CD4-positive, alpha-beta memory T cell (primary cell): Measurements from ENCODE around the gene PIK3C2G. TPM values are rescaled to one million over a fixed set of nuclear protein-coding genes. Genes with fewer than 3 reads are reported as not detected.

Experiments used
- CTCF ChIA-PET: fragments of 350-600 bp; sonication (Branson Sonifier 250); formaldehyde crosslinking; loops from one replicate; lab custom pipeline; 2021; ENCODE audit warnings: inconsistent platforms; ENCODE audit not compliant: partially characterized antibody; lab: Charles Lee
- POLR2A ChIA-PET: fragments of 350-600 bp; sonication (Branson Sonifier 250); formaldehyde crosslinking; loops from one replicate; lab custom pipeline; 2021; ENCODE audit not compliant: partially characterized antibody; lab: Charles Lee
- DNase-seq, 5 donors: peaks; one replicate each; pipeline versions ENCODE4 v3.0.0 to v3.0.0-alpha.2; 2020 to 2022; ENCODE audit warnings: mixed read lengths in 1 of 5
- H3K27ac ChIP-seq: one replicate; pipeline ENCODE4 v1.7.0; 2013; ENCODE audit warnings: low read depth, low read length
- H3K27me3 ChIP-seq: 2 replicates; pipeline ENCODE4 v1.7.0; 2013; ENCODE audit warnings: mild to moderate bottlenecking, low read length, moderate library complexity; ENCODE audit not compliant: insufficient read depth
- H3K36me3 ChIP-seq: 2 replicates; pipeline ENCODE4 v1.7.0; 2013; ENCODE audit warnings: mild to moderate bottlenecking, low read length, moderate library complexity; ENCODE audit not compliant: insufficient read depth
- H3K4me1 ChIP-seq: 2 replicates; pipeline ENCODE4 v1.7.0; 2013; ENCODE audit warnings: mild to moderate bottlenecking, low read length, moderate library complexity; ENCODE audit not compliant: insufficient read depth
- H3K4me3 ChIP-seq, 2 donors: one replicate each; pipeline ENCODE4 v1.7.0; 2013; ENCODE audit warnings: low read length in 2 of 2, mild to moderate bottlenecking in 1 of 2
- H3K9me3 ChIP-seq, 2 donors: one replicate each; pipeline ENCODE4 v1.7.0; 2013; ENCODE audit warnings: low read length in 2 of 2, control low read depth in 1 of 2; ENCODE audit not compliant: control insufficient read depth in 1 of 2
- H3K27ac Mint-ChIP-seq, 7 donors: one replicate each; pipeline ENCODE4 v1.8.0; 2020 to 2021; ENCODE audit warnings: mixed read lengths in 7 of 7, mild to moderate bottlenecking in 6 of 7, inconsistent platforms in 3 of 7, moderate library complexity in 3 of 7
- H3K27me3 Mint-ChIP-seq, 2 donors: one replicate each; pipeline ENCODE4 v1.8.0; 2020 to 2021; ENCODE audit warnings: mixed read lengths in 2 of 2
- H3K36me3 Mint-ChIP-seq, 2 donors: one replicate each; pipeline ENCODE4 v1.8.0; 2020 to 2021; ENCODE audit warnings: mixed read lengths in 2 of 2, inconsistent platforms in 1 of 2, mild to moderate bottlenecking in 1 of 2
- H3K4me1 Mint-ChIP-seq, 4 donors: one replicate each; pipeline ENCODE4 v1.8.0; 2020 to 2021; ENCODE audit warnings: mixed read lengths in 4 of 4, mild to moderate bottlenecking in 1 of 4
- H3K4me3 Mint-ChIP-seq, 8 donors: one replicate each; pipeline ENCODE4 v1.8.0; 2020 to 2021; ENCODE audit warnings: mixed read lengths in 8 of 8, mild to moderate bottlenecking in 7 of 8, moderate library complexity in 6 of 8, inconsistent platforms in 3 of 8
- H3K9me3 Mint-ChIP-seq, 8 donors: one replicate each; pipeline ENCODE4 v1.8.0; 2020 to 2021; ENCODE audit warnings: mixed read lengths in 8 of 8, mild to moderate bottlenecking in 5 of 8, inconsistent platforms in 3 of 8, moderate library complexity in 1 of 8
- intact Hi-C: fragments of 100-400 bp; cut with micrococcal nuclease; formaldehyde crosslinking; loops from one replicate; pipeline ENCODE4 v1.15.1; 2023
- polyA plus RNA-seq, 2 donors: library from polyadenylated mRNA; unstranded; fragments of 300-500 nt; fragmentation: Illumina TruSeq; gene quantifications; one replicate each; pipeline ENCODE4 v1.2.3, GENCODE V29; 2021
- total RNA-seq, 2 experiments: library from RNA; stranded (reverse); gene quantifications; one replicate each; pipeline ENCODE4 v1.2.3, GENCODE V29; 2021

The PIK3C2G gene
- total and polyA plus RNA-seq, 4 experiments from 2014 or later, result not detected

GRCh38 chr12:18277196-18277595 lies 15.9 kb downstream of the PIK3C2G start:
- Histone ChIP-seq H3K27me3 (no peaks in the 10 kb centered on the region), H3K4me1 (no peaks in the 10 kb centered on the region), H3K36me3 (no peaks in the 10 kb centered on the region), H3K4me3 (no peak overlapping the region), H3K9me3 (no peaks in the 10 kb centered on the region), H3K27ac (no peak overlapping the region)
- POLR2A ChIA-PET, result no interaction called here
- H3K4me1 Mint-ChIP-seq, result no peaks in the 10 kb centered on the region
- no peak overlapping the region for H3K4me3 Mint-ChIP-seq
- intact Hi-C loops, result no loop called here
- H3K27me3 Mint-ChIP-seq, result no peaks in the 10 kb centered on the region
- H3K36me3 Mint-ChIP-seq, result no peaks in the 10 kb centered on the region
- CTCF ChIA-PET, result no interaction called here
- peaks cover 0 to 7% (median 2%) of the 10 kb centered on the region in 8 donors for H3K9me3 Mint-ChIP-seq
- no peak for DNase-seq
- H3K27ac Mint-ChIP-seq, result no peak overlapping the region

- Mint-ChIP-seq H3K27me3 (no peaks in the 10 kb centered on the region), H3K9me3 (peaks cover 0 to 7% (median 3%) of the 10 kb centered on the region in 8 donors), H3K4me1 (no peaks in the 10 kb centered on the region), H3K36me3 (no peaks in the 10 kb centered on the region), H3K27ac (no peak overlapping the region), H3K4me3 (no peak overlapping the region)
- Histone ChIP-seq H3K9me3 (no peaks in the 10 kb centered on the region), H3K4me1 (no peaks in the 10 kb centered on the region), H3K27me3 (no peaks in the 10 kb centered on the region), H3K27ac (no peak overlapping the region), H3K36me3 (no peaks in the 10 kb centered on the region), H3K4me3 (no peak overlapping the region)
- ChIA-PET POLR2A (no interaction called here), CTCF (no interaction called here)
- intact Hi-C loops, result no loop called here
- no peak for DNase-seq
These were observed 19.4 kb downstream of the PIK3C2G start for GRCh38 chr12:18280728-18281127.

- POLR2A ChIA-PET, result no interaction called here
- Histone ChIP-seq H3K27me3 (no peaks in the 10 kb centered on the region), H3K4me1 (no peaks in the 10 kb centered on the region), H3K27ac (no peak overlapping the region), H3K9me3 (no peaks in the 10 kb centered on the region), H3K36me3 (no peaks in the 10 kb centered on the region), H3K4me3 (no peak overlapping the region)
- H3K4me1 Mint-ChIP-seq, result no peaks in the 10 kb centered on the region
- no peaks in the 10 kb centered on the region for H3K27me3 Mint-ChIP-seq
- intact Hi-C loops, result no loop called here
- H3K4me3 Mint-ChIP-seq, result no peak overlapping the region
- no peaks in the 10 kb centered on the region for H3K36me3 Mint-ChIP-seq
- CTCF ChIA-PET, result no interaction called here
- H3K27ac Mint-ChIP-seq, result no peak overlapping the region
- H3K9me3 Mint-ChIP-seq, result peaks cover 0 to 9% (median 3%) of the 10 kb centered on the region in 8 donors
- DNase-seq, result no peak
These were observed 20.6 kb downstream of the PIK3C2G start for GRCh38 chr12:18281941-18282340.

- no peaks in the 10 kb centered on the region for H3K9me3 ChIP-seq
- ChIA-PET POLR2A (no interaction called here), CTCF (no interaction called here)
- DNase-seq, result no peak
- Mint-ChIP-seq H3K27me3 (no peaks in the 10 kb centered on the region), H3K9me3 (peaks cover 0 to 9% (median 3%) of the 10 kb centered on the region in 8 donors), H3K4me3 (no peak overlapping the region), H3K4me1 (no peaks in the 10 kb centered on the region), H3K36me3 (no peaks in the 10 kb centered on the region), H3K27ac (no peak overlapping the region)
- no peaks in the 10 kb centered on the region for H3K36me3 ChIP-seq
- H3K27ac ChIP-seq, result no peak overlapping the region
- H3K27me3 ChIP-seq, result no peaks in the 10 kb centered on the region
- H3K4me3 ChIP-seq, result no peak overlapping the region
- no peaks in the 10 kb centered on the region for H3K4me1 ChIP-seq
- intact Hi-C loops, result no loop called here
These were observed 22.5 kb downstream of the PIK3C2G start for GRCh38 chr12:18283831-18284230.

GRCh38 chr12:18284386-18284785 lies 23.1 kb downstream of the PIK3C2G start:
- Mint-ChIP-seq H3K4me1 (no peaks in the 10 kb centered on the region), H3K36me3 (no peaks in the 10 kb centered on the region), H3K4me3 (no peak overlapping the region), H3K27ac (no peak overlapping the region), H3K27me3 (no peaks in the 10 kb centered on the region), H3K9me3 (peaks cover 0 to 9% (median 3%) of the 10 kb centered on the region in 8 donors)
- no peaks in the 10 kb centered on the region for H3K27me3 ChIP-seq
- no peaks in the 10 kb centered on the region for H3K36me3 ChIP-seq
- H3K4me3 ChIP-seq, result no peak overlapping the region
- no peak for DNase-seq
- no peaks in the 10 kb centered on the region for H3K4me1 ChIP-seq
- ChIA-PET CTCF (no interaction called here), POLR2A (no interaction called here)
- H3K9me3 ChIP-seq, result no peaks in the 10 kb centered on the region
- no peak overlapping the region for H3K27ac ChIP-seq
- intact Hi-C loops, result no loop called here

GRCh38 chr12:18285161-18285560 lies 23.8 kb downstream of the PIK3C2G start:
- no peaks in the 10 kb centered on the region for H3K36me3 ChIP-seq
- H3K4me1 ChIP-seq, result no peaks in the 10 kb centered on the region
- Mint-ChIP-seq H3K27me3 (no peaks in the 10 kb centered on the region), H3K36me3 (no peaks in the 10 kb centered on the region), H3K4me3 (no peak overlapping the region), H3K27ac (no peak overlapping the region), H3K4me1 (no peaks in the 10 kb centered on the region), H3K9me3 (peaks cover 0 to 9% (median 3%) of the 10 kb centered on the region in 8 donors)
- ChIA-PET POLR2A (no interaction called here), CTCF (no interaction called here)
- intact Hi-C loops, result no loop called here
- no peaks in the 10 kb centered on the region for H3K27me3 ChIP-seq
- H3K4me3 ChIP-seq, result no peak overlapping the region
- no peak for DNase-seq
- H3K27ac ChIP-seq, result no peak overlapping the region
- no peaks in the 10 kb centered on the region for H3K9me3 ChIP-seq

- intact Hi-C loops, result no loop called here
- Histone ChIP-seq H3K36me3 (no peaks in the 10 kb centered on the region), H3K4me1 (no peaks in the 10 kb centered on the region), H3K27me3 (no peaks in the 10 kb centered on the region), H3K4me3 (no peak overlapping the region), H3K27ac (no peak overlapping the region), H3K9me3 (no peaks in the 10 kb centered on the region)
- peaks cover 0 to 4% (median 0%) of the 10 kb centered on the region in 8 donors for H3K9me3 Mint-ChIP-seq
- CTCF ChIA-PET, result no interaction called here
- H3K4me1 Mint-ChIP-seq, result no peaks in the 10 kb centered on the region
- POLR2A ChIA-PET, result no interaction called here
- H3K36me3 Mint-ChIP-seq, result no peaks in the 10 kb centered on the region
- H3K27ac Mint-ChIP-seq, result no peak overlapping the region
- H3K4me3 Mint-ChIP-seq, result no peak overlapping the region
- H3K27me3 Mint-ChIP-seq, result no peaks in the 10 kb centered on the region
- no peak for DNase-seq
These were observed 29.1 kb downstream of the PIK3C2G start for GRCh38 chr12:18290386-18290785.

- H3K27ac Mint-ChIP-seq, result no peak overlapping the region
- Histone ChIP-seq H3K36me3 (no peaks in the 10 kb centered on the region), H3K4me1 (no peaks in the 10 kb centered on the region), H3K9me3 (no peaks in the 10 kb centered on the region), H3K27me3 (no peaks in the 10 kb centered on the region), H3K27ac (no peak overlapping the region), H3K4me3 (no peak overlapping the region)
- H3K9me3 Mint-ChIP-seq, result peaks cover 0 to 5% (median 0%) of the 10 kb centered on the region in 8 donors
- CTCF ChIA-PET, result no interaction called here
- no peaks in the 10 kb centered on the region for H3K4me1 Mint-ChIP-seq
- H3K4me3 Mint-ChIP-seq, result no peak overlapping the region
- no peak for DNase-seq
- H3K27me3 Mint-ChIP-seq, result no peaks in the 10 kb centered on the region
- intact Hi-C loops, result no loop called here
- no peaks in the 10 kb centered on the region for H3K36me3 Mint-ChIP-seq
- POLR2A ChIA-PET, result no interaction called here
These were observed 33.6 kb downstream of the PIK3C2G start for GRCh38 chr12:18294889-18295288.
